ENCODE measurements around the gene ITGB4. TPM values are rescaled to one million over a fixed set of nuclear protein-coding genes. Genes with fewer than 3 reads are reported as not detected.

The ITGB4 gene
- total and polyA plus RNA-seq, 2 of the 13 experiments (the other 11 are each of a cell fraction or from before 2014, with no cell fraction given): 6.9 to 14.5 TPM

GRCh38 chr17:75771334-75772281, 50.3 kb downstream of the ITGB4 start (continued):
- peak; percentile 32 for TF ChIP-seq ZNF407 (CRISPR knock-in tag; IDR thresholded peaks at IDR 0.05; ENCODE audit: not compliant biosample characterization)
- TF ChIP-seq CTCF (CRISPR knock-in tag; IDR thresholded peaks at IDR 0.05): peak; percentile 73
- TF ChIP-seq AGO1 (IDR thresholded peaks at IDR 0.05; ENCODE audit: low read depth, low read length, poor library complexity, severe bottlenecking): no peak
- TF ChIP-seq ZNF670 (CRISPR knock-in tag; IDR thresholded peaks at IDR 0.05; ENCODE audit: borderline replicate concordance): no peak
- TF ChIP-seq ZGPAT (CRISPR knock-in tag; IDR thresholded peaks at IDR 0.05): 0 out of 2 replicates have a peak, but pooled peaks have one; percentile 44
- TF ChIP-seq ZNF205 (CRISPR knock-in tag; IDR thresholded peaks at IDR 0.05): 0 out of 2 replicates have a peak, but pooled peaks have one; percentile 7
- TF ChIP-seq, protein P1, sequence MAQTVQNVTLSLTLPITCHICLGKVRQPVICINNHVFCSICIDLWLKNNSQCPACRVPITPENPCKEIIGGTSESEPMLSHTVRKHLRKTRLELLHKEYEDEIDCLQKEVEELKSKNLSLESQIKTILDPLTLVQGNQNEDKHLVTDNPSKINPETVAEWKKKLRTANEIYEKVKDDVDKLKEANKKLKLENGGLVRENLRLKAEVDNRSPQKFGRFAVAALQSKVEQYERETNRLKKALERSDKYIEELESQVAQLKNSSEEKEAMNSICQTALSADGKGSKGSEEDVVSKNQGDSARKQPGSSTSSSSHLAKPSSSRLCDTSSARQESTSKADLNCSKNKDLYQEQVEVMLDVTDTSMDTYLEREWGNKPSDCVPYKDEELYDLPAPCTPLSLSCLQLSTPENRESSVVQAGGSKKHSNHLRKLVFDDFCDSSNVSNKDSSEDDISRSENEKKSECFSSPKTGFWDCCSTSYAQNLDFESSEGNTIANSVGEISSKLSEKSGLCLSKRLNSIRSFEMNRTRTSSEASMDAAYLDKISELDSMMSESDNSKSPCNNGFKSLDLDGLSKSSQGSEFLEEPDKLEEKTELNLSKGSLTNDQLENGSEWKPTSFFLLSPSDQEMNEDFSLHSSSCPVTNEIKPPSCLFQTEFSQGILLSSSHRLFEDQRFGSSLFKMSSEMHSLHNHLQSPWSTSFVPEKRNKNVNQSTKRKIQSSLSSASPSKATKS (CRISPR knock-in tag; IDR thresholded peaks at IDR 0.05): peak; percentile 51; the same call in 1 of the 2 replicates
- TF ChIP-seq SCMH1 (CRISPR knock-in tag; IDR thresholded peaks at IDR 0.05; ENCODE audit: borderline replicate concordance): no peak
- TF ChIP-seq, protein P2, sequence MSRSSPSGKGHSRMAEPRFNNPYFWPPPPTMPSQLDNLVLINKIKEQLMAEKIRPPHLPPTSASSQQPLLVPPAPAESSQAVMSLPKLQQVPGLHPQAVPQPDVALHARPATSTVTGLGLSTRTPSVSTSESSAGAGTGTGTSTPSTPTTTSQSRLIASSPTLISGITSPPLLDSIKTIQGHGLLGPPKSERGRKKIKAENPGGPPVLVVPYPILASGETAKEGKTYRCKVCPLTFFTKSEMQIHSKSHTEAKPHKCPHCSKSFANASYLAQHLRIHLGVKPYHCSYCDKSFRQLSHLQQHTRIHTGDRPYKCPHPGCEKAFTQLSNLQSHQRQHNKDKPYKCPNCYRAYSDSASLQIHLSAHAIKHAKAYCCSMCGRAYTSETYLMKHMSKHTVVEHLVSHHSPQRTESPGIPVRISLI (CRISPR knock-in tag; IDR thresholded peaks at IDR 0.05; ENCODE audit: borderline replicate concordance): peak; percentile 54; the same call in 1 of the 2 replicates
- peak; percentile 29 for TF ChIP-seq ZMYM4 (CRISPR knock-in tag; IDR thresholded peaks at IDR 0.05)
- TF ChIP-seq PLRG1 (conservative IDR thresholded peaks at IDR 0.05): no peak
- TF ChIP-seq SSRP1 (CRISPR knock-in tag; IDR thresholded peaks at IDR 0.05): peak; percentile 68; the same call in 1 of the 2 replicates
